GM10248 (cell line): ENCODE results near the gene DPY30.
A peak's percentile ranks its signal among the peaks of the same experiment; 100 is the strongest.
"Not testable (repeated sequence)": the region's sequence is repeated elsewhere in the genome, so short reads cannot be mapped to it uniquely, and the experiment has no call there.

ENCODE experiments used
- CTCF ChIA-PET: fragments of 300-600 bp; sonication (Branson Sonifier 250); formaldehyde crosslinking; extraction: SDS; loops from one replicate; lab custom pipeline; 2021; ENCODE audit warnings: antibody characterized with exemption; lab: Yijun Ruan, JAX
- POLR2A ChIA-PET: fragments of 350-650 bp; sonication (Branson Sonifier 250); formaldehyde crosslinking; extraction: SDS; loops from one replicate; lab custom pipeline; 2020; ENCODE audit warnings: antibody characterized with exemption; lab: Yijun Ruan, JAX
- DNase-seq: peaks from one replicate; pipeline ENCODE4 v3.0.0; 2012; ENCODE audit errors: extremely low spot score
- CTCF ChIP-seq: IDR thresholded peaks from 2 replicates; pipeline ENCODE4 v1.5.1; 2012; ENCODE audit warnings: mild to moderate bottlenecking, low read depth; ENCODE audit errors: extremely low read depth, missing control alignments, control extremely low read depth

The DPY30 gene

GRCh38 chr2:32010670-32011484, 28.7 kb downstream of the DPY30 start, which contains the start of gene MEMO1:
MEMO1 (minus strand) TSS chr2:32011008; CDS start chr2:32010247, 761 bp downstream.
- ChIA-PET POLR2A (interaction anchor here (0.6 kb wide), 1 partner anchor 661 kb away, joined by 3 read pairs; no protein-coding TSS in a partner anchor), CTCF (interaction anchor here (1.6 kb wide), 1 partner anchor 12 kb away, joined by 3 read pairs; no protein-coding TSS in a partner anchor)
- TF ChIP-seq CTCF, result no peak

GRCh38 chr2:32010280-32010669, 29.3 kb downstream of the DPY30 start:
- CTCF ChIA-PET, result interaction anchor here (1.6 kb wide), 1 partner anchor 12 kb away, joined by 3 read pairs; no protein-coding TSS in a partner anchor
- POLR2A ChIA-PET, DNase-seq: not testable (repeated sequence)

More at GRCh38 chr2:32010670-32011484, 28.7 kb downstream of the DPY30 start, which contains the start of gene MEMO1:
- peak; percentile 92 for DNase-seq

DNA sequence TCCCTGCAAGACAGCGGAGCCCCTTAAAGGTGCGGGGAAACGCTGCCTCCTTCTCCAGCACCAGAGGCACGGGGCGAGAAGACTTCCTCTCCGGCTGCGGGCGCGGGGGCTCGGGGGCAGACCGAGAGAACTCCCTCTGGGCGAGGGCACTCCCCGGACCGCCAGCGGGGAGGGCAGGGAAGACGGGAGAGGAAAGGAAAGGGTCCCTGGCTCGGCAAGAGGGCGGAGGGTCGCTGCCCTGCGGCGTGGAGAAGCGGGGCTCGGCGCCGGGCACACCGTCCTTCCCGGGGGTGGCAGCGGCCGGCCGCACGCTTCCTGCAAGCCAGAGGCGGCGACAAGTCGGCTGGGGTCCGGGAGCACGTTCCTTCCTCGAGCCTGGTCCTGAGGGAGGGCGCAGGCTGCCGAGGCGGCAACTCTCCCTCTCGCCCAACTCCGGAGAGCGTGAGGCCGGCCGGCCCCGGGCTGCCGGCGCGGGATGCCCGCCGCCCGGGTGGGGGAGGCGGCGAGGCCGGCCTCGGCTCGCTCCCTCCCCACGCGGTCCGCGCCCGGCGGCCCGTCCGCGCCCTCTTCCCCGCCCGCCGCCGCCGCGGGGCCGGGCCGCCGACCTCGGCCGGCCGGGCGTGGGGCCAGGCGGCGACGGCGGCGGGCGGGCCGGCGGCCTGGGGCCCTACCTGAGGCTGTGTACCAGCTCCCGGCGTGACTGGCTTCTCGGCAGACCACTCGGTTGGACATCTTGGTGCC, 29.9 kb downstream of the DPY30 start:
- no peak for DNase-seq
- CTCF ChIA-PET, result interaction anchor here (1.1 to 1.7 kb wide), 4 partner anchors 10 to 31 kb away, joined by 3 to 8 read pairs (median 6); partner anchors contain the start of gene DPY30
- no peak for TF ChIP-seq CTCF
- POLR2A ChIA-PET, result no interaction called here

DNA sequence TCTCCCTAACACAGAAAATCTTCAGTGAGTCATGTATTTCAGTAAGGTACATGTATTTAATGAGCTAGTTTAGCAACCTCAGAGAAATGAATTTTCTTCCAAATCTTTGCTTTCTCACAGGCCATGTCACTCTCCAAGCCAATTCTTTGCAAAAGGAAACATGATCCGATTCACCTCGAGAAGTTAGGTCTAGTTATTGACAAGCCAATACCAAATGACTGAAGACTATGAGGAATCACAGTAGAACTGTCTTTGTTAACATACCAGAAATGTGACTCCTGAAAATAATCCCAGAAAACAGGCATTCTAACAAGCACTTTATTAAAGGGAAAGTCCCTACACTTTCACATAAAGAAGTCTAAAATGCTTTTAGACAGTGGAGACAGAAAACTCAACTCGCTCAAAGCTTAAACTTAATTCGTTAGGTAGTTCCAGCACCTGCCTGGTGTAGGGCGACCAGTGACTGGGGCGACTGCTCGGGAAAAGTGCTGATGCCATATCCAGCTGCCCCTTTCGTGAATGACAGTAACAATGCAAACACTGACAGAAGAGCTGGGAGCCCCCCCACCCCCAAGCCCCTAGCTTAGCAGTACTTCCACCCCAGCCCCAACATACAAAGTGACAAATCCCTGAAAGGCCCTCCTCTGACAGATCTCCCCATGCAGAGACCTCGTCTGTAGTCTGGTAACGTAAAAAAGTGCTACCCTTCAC, 30.6 kb downstream of the DPY30 start:
- TF ChIP-seq CTCF, result no peak
- CTCF ChIA-PET, result interaction anchor here (1.0 to 1.7 kb wide), 7 partner anchors 10 to 74 kb away, joined by 3 to 8 read pairs (median 3); partner anchors contain the start of gene DPY30
- POLR2A ChIA-PET, result interaction anchor here (1.3 kb wide), 1 partner anchor 31 kb away, joined by 3 read pairs; the partner anchor contains the start of gene DPY30
- DNase-seq, result no peak

- ChIA-PET CTCF (interaction anchor here (1.5 kb wide), 1 partner anchor 9 kb away, joined by 3 read pairs; no protein-coding TSS in a partner anchor), POLR2A (no interaction called here)
- no peak for DNase-seq
- no peak for TF ChIP-seq CTCF
Measured at GRCh38 chr2:32007121-32007391, 32.5 kb downstream of the DPY30 start.

- no peak for TF ChIP-seq CTCF
- ChIA-PET POLR2A (no interaction called here), CTCF (interaction anchor here (0.8 to 1.4 kb wide), 3 partner anchors 25 to 106 kb away, joined by 3 to 4 read pairs (median 3); no protein-coding TSS in a partner anchor)
- DNase-seq, result no peak
Measured at GRCh38 chr2:32005371-32005976, 34.1 kb downstream of the DPY30 start.
